NB4 (cell line): ENCODE measurements around the gene GSK3B.

Experiments used
- CTCF ChIP-seq: IDR thresholded peaks from one replicate; pipeline ENCODE4 v1.5.1; 2012; ENCODE audit warnings: low read depth, low read length
- POLR2A ChIP-seq: IDR thresholded peaks from 2 replicates; pipeline ENCODE4 v1.6.1; 2011; ENCODE audit warnings: mild to moderate bottlenecking; ENCODE audit not compliant: insufficient read length; ENCODE audit errors: extremely low read depth

- no peak for TF ChIP-seq CTCF
- TF ChIP-seq POLR2A, result no peak
Observed at GRCh38 chr3:119864476-119864875, 229.8 kb downstream of the GSK3B start.
